HG03175 (cell line): ENCODE results near the gene KDM6A.
"Not testable (repeated sequence)": the region's sequence is repeated elsewhere in the genome, so short reads cannot be mapped to it uniquely, and the experiment has no call there.

Experiments used
- ATAC-seq: cut with Tn5 transposase; IDR thresholded peaks from one replicate; pipeline ENCODE4 v1.9.1; 2021; ENCODE audit warnings: mild to moderate bottlenecking, moderate library complexity; ENCODE audit not compliant: unreplicated experiment

Gene KDM6A

DNA sequence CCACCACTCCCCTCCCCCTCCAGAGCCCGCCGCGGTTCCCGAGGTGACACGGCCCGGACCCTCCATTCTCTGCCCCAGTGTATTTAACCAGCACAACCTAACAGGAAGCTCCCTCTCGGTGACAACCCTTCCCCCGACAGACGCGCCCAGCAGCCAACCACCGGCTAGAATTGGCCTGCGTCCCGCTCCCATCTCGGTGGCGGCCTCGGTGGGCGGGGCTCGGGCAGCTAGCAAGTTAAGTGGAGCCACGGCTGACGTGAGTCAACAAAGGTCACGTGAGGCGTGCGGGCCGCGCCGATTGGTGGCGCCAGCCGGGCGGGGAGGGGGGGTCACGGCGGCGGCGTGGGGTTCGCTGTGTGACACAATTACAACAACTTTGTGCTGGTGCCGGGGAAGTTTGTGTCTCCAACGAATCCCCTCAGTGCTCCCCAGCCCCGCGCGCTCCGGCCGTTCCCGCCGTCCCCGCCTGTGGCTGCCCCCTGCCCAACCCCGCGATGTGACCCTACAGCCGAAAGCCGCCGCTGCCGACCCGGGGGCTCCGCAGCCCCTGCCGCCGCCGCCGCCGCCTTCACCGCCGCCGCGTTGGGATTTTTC is at the start of gene KDM6A:
Gene KDM6A (plus strand): TSS at position 368 of the 594 bp plus-strand sequence. CDS start 364 bp downstream, outside the sequence.
- peak; percentile 88 for ATAC-seq

DNA sequence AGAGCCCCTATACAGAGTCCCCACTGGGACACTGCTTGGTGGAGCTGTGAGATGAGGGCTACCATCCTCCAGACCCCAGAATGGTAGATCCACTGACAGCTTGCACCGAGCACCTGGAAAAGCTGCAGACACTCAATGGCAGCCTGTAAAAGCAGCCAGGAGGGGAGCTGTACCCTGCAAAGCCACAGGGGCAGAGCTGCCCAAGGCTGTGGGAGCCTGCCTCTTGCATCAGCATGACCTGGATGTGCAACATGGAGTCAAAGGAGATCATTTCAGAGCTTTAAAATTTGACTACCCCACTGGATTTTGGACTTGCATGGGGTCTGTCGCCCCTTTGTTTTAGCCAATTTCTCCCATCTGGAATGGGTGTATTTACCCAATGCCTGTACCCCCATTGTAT is 49.8 kb upstream of the KDM6A start:
- not testable (repeated sequence) for ATAC-seq

DNA sequence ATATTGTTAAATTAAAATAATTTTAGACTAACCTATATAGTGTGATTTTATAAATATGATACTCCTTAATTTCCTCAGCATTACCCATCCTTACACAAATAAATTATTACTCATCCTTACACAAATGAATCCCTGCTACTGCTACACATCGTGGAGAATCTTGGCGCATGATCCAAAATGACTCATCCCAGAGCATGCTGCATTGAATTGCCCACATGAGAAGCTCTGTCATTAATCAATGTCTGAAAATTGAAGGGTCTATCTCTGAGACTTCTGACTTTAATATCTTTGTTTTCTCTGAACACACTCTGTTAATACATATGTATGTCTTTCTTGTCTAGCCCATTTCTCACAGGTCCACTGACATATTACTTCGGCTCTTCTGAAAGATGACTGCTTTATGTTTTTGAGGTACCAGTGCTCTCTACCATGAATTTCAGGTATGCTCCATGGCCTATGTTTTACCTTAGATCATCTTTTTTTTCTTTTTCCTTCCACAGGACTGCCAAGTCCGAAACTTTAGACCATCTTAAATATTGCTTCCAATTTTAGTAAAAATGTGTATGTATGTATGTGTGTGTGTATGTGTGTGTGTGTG is 44.9 kb upstream of the KDM6A start:
- ATAC-seq: no peak

DNA sequence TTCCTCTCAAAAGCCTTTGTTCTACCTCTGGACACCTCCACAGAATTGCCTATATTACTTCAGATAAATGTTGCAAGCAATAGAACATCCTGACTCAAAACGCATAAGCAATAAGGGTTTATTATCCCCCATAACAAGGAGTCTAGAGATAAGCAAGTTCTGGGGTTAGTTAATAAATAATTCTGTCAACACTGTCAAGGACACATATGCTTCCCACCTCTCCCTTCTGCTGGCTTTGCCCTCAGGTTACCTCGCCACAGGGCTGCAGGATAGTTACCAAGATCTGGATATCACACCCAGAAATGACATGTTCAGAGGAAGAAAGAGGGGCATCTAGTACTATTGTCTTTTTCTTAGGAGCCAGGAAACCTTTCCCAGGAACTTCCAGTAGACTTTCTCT is 43.2 kb upstream of the KDM6A start:
- no peak for ATAC-seq

DNA sequence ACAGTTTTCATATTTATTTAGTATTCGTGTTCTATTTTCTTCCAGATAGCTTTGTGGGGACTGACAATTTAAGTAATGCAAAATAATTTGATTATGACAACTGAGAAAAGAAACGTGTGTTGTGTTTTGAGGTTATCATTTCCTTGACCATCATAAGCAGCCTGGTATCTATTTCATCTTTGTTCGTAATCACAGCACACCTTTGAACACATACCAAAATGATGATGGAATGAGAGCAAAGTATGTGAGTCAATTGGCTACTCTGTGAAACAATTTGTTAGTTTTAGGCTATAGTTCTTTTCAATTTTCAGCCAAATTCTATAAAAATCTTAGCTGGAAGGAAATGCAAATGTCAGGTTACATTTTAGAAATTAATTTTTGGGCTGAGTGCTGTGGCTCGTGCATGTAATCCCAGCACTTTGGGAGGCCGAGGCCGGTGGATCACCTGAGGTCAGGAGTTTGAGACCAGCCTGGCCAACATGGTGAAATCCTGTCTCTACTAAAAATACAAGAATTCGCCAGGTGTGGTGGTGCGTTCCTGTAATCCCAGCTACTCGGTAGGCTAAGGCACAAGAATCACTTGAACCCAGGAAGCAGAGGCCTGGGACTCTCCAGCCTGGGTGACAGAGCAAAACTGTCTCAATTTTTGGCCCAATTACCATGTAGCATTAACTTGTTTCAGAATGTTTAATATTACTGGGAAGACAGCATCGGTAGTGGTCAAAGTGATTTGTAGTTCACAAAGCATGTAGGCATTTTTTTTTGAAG is 30.3 kb upstream of the KDM6A start:
- ATAC-seq: no peak

DNA sequence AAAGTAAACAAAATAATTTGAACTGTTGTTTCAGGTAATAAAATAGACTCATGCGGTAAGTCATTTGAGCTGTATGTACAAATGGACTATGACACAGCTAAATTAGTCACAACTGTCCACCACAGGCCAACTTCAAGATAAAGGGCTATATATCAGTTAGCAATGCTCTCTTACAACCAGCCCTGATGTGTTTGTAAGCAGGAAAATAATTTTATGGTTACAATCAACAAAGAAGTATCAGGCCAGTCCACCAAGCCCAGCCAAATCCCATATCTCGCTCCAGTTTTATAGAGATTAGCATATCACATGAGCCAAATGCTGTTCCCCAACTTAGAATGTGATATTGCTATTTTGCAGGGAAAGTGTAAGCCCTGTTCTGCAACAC is 29.7 kb upstream of the KDM6A start:
- no peak for ATAC-seq

DNA sequence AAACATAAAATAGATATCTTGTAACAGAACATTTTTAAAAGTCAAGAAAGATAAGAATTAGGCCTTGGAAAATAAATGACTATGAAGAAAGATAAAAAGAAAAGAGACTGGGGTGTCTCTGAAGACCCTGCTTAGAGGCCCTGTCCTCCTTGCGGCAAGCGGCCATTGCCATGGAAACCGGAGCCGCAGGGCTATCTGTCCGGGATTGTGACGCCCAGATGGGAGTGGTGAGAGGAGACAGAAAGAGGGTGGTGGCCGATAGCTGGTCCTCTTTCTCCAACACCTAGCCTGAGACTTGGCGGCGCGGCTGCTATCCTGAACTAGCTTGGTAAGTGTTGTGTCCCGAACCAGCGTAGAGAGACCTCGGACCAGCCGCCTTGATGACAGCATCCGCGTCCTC is 29.2 kb upstream of the KDM6A start, which contains the start of gene DUSP21:
Gene DUSP21 (plus strand): TSS at position 269 of the 400 bp plus-strand sequence. CDS start 112 bp downstream, at position 381.
- ATAC-seq: no peak

DNA sequence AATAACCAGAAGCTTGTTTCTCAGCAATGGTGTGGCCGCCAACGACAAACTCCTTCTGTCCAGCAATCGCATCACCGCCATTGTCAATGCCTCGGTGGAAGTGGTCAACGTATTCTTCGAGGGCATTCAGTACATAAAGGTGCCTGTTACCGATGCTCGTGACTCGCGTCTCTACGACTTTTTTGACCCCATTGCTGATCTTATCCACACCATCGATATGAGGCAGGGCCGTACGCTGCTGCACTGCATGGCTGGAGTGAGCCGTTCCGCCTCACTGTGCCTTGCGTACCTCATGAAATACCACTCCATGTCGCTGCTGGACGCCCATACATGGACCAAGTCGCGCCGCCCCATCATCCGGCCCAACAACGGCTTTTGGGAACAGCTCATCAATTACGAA is 28.8 kb upstream of the KDM6A start:
- no peak for ATAC-seq

DNA sequence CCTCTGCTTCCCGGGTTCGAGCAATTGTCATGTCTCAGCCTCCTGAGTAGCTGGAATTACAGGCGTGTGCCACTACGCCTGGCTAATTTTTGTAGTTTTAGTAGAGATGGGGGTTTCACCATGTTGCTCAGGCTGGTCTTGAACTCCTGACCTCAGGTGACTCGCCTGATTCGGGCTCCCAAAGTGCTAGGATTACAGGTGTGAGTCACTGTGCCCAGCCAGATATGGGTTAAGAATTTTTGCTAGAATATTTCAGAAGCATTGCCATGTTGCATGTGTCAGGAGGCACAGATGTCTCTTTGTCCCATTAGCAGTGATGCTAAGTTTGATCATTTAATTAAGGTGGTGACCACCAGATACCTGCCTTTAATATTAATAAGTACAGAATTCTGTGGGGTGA is 22.1 kb upstream of the KDM6A start:
- ATAC-seq: not testable (repeated sequence)

DNA sequence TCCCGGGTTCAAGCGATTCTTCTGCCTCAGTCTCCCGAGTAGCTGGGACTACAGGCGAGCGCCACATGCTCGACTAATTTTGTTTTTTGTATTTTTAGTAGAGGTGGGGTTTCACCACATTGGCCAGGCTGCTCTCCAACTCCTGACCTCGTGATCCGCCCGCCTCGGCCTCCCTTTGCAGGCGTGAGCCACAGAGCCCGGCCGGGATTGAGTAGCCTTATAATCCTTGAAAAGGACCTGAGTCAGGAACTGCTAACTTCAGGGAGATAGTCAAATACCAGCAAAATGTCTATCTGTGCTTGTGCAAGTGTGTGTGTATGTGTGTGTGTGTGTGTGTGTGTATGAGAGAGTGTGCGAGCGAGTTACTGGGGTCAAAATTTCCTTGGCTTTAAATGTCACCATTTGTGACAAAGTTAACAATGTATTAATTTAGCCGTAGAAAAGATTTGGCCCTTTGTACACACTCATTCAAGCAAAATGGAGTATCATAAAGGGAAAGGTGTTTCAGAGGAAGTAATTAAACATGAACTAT is 1.8 kb upstream of the KDM6A start:
- ATAC-seq: no peak

DNA sequence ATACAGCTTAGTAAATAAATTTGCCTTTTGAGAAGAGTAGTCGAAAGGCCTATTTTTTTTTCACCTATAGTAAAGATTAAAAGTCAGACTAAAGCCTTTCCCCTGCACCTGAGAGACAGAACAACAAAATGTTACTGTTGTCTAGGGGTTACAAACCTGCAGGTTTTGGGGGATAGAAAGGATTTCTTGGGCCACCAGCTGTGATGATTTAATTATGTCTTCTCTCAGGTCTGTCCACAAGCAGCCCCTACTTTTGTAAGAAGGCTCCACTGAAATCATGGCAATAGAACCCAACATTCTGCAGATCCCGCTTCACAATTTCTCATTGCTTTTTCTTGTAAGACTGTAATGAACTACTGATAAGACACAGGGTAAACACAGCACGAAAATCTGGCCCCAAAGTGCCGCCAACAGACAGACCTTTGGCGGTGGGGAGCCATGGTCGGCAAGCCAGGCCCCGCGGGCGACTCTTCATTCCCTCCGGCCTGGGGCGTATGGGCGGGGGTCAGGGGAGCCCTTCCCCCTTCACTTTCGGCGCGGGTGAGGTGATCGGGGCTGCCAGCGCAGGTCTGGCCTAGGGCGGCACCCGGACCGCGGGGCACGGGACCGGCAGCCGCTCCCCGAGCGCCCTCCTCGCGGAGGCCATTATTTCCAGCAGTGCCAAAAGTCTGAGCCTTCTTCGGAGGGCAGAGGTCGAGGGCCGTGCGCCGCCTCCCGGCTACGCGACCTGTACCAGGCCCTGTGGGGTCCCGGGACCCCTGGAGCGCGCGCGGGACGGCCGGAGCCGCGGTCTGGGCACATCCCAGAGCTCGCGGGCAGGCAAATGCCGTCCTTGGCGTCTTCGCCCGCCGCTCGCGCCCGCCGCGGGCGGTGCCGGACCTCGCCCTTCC is 812 bp upstream of the KDM6A start:
- peak; percentile 29 for ATAC-seq

DNA sequence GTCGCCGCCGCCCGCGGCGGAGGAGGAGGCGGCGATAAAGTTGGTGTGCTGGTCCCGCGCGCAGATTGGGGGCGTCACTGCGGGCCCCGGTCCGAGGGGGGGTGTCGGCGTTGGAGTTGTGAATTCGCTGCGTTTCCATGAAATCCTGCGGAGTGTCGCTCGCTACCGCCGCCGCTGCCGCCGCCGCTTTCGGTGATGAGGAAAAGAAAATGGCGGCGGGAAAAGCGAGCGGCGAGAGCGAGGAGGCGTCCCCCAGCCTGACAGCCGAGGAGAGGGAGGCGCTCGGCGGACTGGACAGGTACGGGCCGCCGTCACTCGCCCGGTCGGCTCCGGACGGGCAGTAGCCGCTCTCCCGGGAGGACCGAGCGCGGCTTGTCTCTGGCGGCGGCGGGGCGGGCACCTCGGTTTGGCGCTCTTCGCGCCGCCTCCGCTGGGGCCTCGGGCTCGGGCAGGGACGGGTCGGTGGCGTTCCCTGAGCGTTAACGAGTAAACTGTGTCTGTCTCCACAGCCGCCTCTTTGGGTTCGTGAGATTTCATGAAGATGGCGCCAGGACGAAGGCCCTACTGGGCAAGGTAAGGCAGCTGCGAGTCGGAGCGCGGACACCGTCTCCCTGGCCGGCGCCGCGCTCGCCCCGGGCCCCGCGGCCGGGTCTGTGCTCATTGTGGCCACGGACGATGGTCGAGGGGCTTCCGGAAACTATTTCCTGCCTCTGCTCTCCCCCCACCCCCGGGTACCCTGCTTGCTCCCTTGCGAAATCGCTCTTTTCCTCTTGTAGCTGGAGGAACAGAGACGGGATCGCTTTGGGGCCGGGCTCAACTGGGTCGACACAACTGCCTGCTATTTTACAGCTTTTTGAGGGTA is 658 bp downstream of the KDM6A start:
- no peak for ATAC-seq

DNA sequence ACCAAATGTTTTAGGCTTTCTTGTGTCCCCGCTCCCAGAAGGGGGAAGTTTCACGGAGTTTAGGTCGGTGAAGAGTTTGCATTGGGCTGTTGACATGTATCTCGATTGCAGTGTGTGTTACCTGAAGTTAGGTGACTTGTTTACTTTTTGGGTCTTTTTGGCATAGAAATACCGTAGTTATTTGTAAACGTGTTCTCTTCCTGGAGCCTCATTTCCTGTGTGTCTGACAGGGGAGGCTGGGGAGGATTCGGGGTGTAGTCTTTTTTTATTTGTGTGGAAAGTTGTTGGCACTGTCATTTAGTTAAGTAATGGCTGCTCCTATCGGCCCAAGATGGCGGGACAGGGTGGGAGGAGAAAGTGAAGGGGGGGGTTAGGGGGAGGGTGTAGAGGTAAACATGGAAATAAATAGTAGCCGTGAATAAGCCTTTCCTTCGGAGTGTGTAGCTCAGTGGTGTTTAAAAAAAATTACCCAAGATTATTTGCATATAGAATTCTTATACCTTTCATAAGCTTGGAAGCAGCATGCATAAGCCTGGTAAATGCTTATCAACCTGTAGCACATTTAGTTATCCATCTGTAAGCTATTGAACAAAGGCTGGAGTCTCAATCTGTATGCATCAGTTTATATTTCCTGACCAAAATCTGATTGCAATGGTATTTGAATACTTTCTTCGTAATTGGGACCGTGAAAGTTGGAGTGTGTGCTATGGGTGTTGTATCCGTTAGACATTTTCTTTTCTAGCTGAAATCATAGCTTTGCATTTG is 1.6 kb downstream of the KDM6A start:
- no peak for ATAC-seq

DNA sequence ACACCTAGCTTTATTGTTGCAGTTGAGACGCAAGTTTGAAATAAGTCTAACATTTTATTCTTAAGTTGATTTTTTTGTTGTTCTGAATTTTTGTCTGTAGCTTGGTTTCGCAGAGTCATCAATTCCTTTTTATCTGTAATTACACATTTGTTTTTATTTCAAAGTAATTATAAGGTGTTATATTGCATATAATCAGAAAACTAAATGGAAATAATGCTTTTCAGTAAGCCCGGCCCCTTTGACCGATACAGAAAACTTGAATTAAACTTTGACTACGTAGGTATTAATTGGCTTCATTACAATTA is 2.1 kb downstream of the KDM6A start:
- ATAC-seq: no peak

DNA sequence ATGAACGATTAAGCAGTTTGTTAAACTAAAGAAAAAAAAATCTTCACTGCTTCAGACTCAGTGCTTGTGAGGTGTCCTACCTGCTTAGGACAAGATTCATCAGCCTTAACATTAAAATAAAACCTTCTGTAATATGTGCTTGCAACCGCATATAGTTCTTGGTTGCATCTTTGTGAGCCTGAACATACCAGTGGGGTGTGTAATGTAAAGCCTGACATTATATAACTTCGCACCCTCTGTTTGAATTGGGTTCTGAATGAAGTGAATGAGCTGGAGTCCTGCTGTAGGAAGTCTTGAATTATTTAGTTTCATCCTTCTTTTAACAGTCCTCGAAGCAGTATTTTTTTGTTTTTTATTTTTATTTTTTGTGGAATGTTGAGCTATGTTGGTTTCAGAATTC is 3.1 kb downstream of the KDM6A start:
- ATAC-seq: no peak

DNA sequence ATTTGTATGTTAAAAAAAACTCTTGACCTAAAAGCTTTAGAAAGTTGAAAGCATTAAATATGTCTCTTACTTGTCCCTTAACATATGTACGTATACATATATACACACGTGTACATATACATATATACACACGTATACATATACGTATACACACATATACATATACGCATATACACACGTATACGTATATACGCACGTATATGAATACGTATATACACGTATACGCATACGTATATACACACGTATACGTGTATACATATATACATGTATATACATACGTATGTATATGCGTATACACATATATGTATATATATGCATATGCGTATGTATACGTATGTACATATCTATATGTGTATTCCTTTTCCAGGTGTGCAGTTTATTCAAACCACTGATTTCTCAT is 3.8 kb downstream of the KDM6A start:
- ATAC-seq: no peak

DNA sequence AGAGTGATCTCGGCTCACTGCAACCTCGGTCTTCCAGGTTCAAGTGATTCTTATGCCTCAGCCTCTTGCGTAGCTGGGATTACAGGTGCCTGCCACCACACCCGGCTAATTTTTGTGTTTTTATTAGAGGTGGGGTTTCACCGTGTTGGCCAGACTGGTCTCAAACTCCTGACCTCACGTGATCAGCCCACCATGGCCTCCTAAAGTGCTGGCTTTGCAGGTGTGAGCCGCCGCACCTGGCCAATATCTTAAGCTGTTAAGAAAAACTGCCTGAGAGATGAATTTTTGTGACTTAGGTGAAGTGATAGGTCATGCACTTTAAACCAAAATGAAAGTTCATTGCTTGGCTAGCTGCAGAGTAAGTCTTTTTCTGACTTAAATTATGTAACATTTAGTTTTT is 5.8 kb downstream of the KDM6A start:
- ATAC-seq: no peak

DNA sequence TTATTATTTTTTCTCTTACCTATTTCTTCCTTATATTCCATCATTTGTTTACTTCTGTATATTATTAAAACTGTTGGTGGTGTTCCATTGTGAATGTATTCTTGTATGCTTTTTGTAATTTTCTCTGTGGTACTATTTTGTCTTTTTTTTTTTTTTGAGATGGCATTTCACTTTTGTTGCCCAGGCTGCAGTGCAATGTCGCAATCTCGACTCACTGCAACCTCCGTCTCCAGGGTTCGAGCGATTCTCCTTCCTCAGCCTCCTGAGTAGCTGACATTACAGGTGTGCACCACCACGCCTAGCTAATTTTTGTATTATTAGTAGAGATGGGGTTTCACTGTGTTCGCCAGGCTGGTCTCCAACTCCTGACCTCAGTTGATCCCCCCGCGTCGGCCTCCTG is 8.6 kb downstream of the KDM6A start:
- no peak for ATAC-seq

DNA sequence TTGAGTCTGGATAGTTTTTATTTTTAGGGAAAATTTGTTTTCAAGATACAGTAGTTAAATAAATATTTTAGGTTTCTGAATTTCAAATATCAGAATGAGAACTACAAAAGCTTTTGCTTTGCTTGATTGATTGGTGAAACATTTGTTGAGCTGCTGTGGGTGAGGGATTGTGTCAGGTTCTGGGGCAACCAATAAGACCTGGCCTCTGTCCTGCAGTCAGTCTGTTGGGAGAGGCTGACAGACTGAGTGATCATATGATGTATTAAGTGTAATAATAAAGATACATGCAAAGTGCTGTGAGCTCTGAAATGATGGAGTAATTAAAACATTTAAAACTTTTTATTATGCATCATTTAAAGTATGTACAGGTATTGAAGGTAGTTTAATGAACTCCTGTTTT is 9.6 kb downstream of the KDM6A start:
- ATAC-seq: no peak
